ENCODE results near the gene AHCYL2.

- TF ChIP-seq POLR2A (IDR thresholded peaks at IDR 0.05; ENCODE audit: low read depth, low read length) = no peak
- no peak for TF ChIP-seq TAF1 (IDR thresholded peaks at IDR 0.05; ENCODE audit: borderline replicate concordance, low read depth, low read length)
Measured at GRCh38 chr7:129277629-129278028, 52.8 kb downstream of the AHCYL2 start.
